Measurements from ENCODE around the gene ABCF2.
A peak's percentile ranks its signal among the peaks of the same experiment; 100 is the strongest.

ABCF2 gene

GRCh38 chr7:151225948-151226510 is 976 bp downstream of the ABCF2 start:
- Mint-ChIP-seq H3K36me3 (ENCODE audit: low read depth) (peaks cover 30% of the 10 kb centered on the region), H3K4me3 (peak overlapping the region; percentile 95), H3K27me3 (ENCODE audit: low read depth, poor library complexity) (no peaks in the 10 kb centered on the region), H3K4me1 (peaks cover 39% of the 10 kb centered on the region), H3K27ac (no peak overlapping the region), H3K9me3 (no peaks in the 10 kb centered on the region)
- TF ChIP-seq CTCF (IDR thresholded peaks at IDR 0.05), result no peak
- no peak for DNase-seq

- Mint-ChIP-seq H3K4me1 (peaks cover 38% of the 10 kb centered on the region), H3K4me3 (no peak overlapping the region), H3K9me3 (no peaks in the 10 kb centered on the region), H3K27ac (no peak overlapping the region), H3K27me3 (ENCODE audit: low read depth, poor library complexity) (no peaks in the 10 kb centered on the region), H3K36me3 (ENCODE audit: low read depth) (peaks cover 45% of the 10 kb centered on the region)
- TF ChIP-seq CTCF (IDR thresholded peaks at IDR 0.05), result no peak
- DNase-seq, result no peak
Observed at GRCh38 chr7:151223728-151224127, 3.3 kb downstream of the ABCF2 start.

GRCh38 chr7:151218170-151218569 is 8.8 kb downstream of the ABCF2 start:
- no peak overlapping the region for H3K4me3 Mint-ChIP-seq
- no peak overlapping the region for H3K27ac Mint-ChIP-seq
- H3K27me3 Mint-ChIP-seq (ENCODE audit: low read depth, poor library complexity), result no peaks in the 10 kb centered on the region
- no peaks in the 10 kb centered on the region for H3K4me1 Mint-ChIP-seq
- TF ChIP-seq CTCF (IDR thresholded peaks at IDR 0.05), result no peak
- DNase-seq, result no peak
- H3K36me3 Mint-ChIP-seq (ENCODE audit: low read depth), result peaks cover 63% of the 10 kb centered on the region
- no peaks in the 10 kb centered on the region for H3K9me3 Mint-ChIP-seq

GRCh38 chr7:151215396-151215795 is 11.6 kb downstream of the ABCF2 start:
- DNase-seq, result no peak
- Mint-ChIP-seq H3K4me3 (no peak overlapping the region), H3K36me3 (ENCODE audit: low read depth) (peaks cover 61% of the 10 kb centered on the region), H3K9me3 (no peaks in the 10 kb centered on the region), H3K4me1 (no peaks in the 10 kb centered on the region), H3K27me3 (ENCODE audit: low read depth, poor library complexity) (no peaks in the 10 kb centered on the region), H3K27ac (peak overlapping the region; percentile 55)
- TF ChIP-seq CTCF (IDR thresholded peaks at IDR 0.05), result no peak

- Mint-ChIP-seq H3K27me3 (ENCODE audit: low read depth, poor library complexity) (peaks cover 3% of the 10 kb centered on the region), H3K36me3 (ENCODE audit: low read depth) (peaks cover 51% of the 10 kb centered on the region), H3K27ac (no peak overlapping the region), H3K9me3 (no peaks in the 10 kb centered on the region), H3K4me3 (no peak overlapping the region), H3K4me1 (no peaks in the 10 kb centered on the region)
- no peak for DNase-seq
- TF ChIP-seq CTCF (IDR thresholded peaks at IDR 0.05), result no peak
Observed at GRCh38 chr7:151213826-151214225, 13.2 kb downstream of the ABCF2 start.

GRCh38 chr7:151212626-151213025 is 14.4 kb downstream of the ABCF2 start:
- H3K4me3 Mint-ChIP-seq, result no peak overlapping the region
- peaks cover 3% of the 10 kb centered on the region for H3K27me3 Mint-ChIP-seq (ENCODE audit: low read depth, poor library complexity)
- no peaks in the 10 kb centered on the region for H3K9me3 Mint-ChIP-seq
- H3K36me3 Mint-ChIP-seq (ENCODE audit: low read depth), result peaks cover 39% of the 10 kb centered on the region
- H3K27ac Mint-ChIP-seq, result peak overlapping the region; percentile 64
- TF ChIP-seq CTCF (IDR thresholded peaks at IDR 0.05), result no peak
- peaks cover 2% of the 10 kb centered on the region for H3K4me1 Mint-ChIP-seq
- DNase-seq, result no peak

All from nephron progenitor cell (in vitro differentiated cells).